GM18951 (cell line): ENCODE results near the gene PACRG.

ENCODE experiments used
- POLR2A ChIP-seq: IDR thresholded peaks from 4 replicates; pipeline ENCODE4 v1.6.1; 2011; ENCODE audit warnings: mild to moderate bottlenecking; ENCODE audit not compliant: insufficient read length, insufficient read depth; ENCODE audit errors: extremely low read depth
- in situ Hi-C: fragments of 300-500 bp; cut with MboI; formaldehyde crosslinking; loops from one replicate; pipeline ENCODE4 v1.12.0; 2022; ENCODE audit warnings: low sequenced_read_pairs, mixed read lengths, inconsistent platforms; ENCODE audit not compliant: unreplicated experiment

PACRG gene

DNA sequence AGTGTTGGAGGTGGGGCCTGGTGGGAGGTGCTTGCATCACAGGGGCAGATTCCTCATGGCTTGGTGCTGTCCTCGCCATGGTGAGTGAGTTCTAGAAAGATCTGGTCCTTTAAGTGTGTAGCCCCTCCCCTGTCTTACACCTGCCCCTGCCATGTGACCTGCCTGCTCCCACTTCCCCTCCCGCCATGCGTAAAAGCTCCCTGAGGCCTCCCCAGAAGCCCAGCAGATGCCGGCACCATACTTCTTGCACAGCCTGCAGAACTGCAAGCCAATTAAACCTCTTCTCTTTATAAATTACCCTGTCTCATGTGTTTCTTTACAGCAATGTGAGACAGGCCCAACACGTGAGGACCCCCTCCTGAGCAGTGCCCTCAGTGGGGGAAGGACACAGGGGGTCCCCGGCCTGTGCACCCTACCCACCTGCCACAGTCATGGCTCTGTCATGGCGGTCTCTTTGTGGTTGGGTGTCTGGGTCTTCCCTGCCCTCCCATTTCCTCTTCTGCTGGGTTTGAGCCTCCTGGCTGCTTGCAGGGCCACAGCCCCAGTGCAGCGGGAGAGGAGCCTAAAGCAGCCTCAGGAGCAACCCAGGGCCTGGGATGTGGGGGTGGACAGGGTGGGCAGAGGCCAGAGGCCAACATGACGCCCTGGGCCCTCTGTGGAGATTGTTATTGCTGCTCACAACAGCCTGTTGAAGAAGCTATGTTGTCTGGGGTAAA, 599.5 kb downstream of the PACRG start:
- no peak for TF ChIP-seq POLR2A
- in situ Hi-C loops: no loop called here

DNA sequence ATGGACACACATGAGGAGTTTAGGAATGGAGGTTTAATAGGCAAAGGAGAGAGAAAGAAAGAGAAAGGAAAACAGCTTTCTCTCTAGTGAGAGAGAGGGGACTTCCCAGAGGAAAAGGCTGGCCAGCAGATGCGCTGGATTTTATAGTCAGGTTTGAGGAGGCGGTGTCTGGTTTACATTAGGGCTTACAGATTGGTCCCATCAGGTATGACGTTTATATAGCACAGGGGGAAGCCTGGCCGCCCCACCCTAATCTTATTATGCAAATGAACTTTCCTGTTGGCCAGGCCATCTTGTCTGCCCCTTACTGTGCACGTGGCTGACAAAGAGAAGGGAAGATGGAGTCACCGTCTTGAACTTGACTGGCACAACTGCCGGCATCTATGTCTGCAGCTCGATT, 600.1 kb downstream of the PACRG start:
- in situ Hi-C loops: no loop called here
- TF ChIP-seq POLR2A: no peak

DNA sequence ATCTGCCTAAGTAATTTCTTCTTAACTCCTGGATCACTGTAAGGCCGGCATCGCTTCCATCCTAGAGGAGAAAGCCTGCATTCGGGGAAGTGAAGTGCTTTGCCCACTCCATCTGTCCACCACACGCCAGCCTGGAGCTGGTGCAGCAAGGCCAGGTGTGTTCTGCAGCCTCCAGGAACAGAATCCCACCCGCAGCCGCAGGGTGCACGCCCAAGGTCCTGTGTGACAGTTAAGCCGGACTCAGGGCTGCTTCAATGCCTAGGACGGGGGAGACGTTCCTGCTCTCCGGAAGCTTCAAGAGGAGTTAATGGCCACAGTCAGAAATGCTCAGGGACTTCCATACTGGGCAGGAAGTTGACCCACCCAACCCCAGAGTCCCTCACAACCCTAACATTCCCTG, 600.6 kb downstream of the PACRG start:
- in situ Hi-C loops: no loop called here
- no peak for TF ChIP-seq POLR2A

DNA sequence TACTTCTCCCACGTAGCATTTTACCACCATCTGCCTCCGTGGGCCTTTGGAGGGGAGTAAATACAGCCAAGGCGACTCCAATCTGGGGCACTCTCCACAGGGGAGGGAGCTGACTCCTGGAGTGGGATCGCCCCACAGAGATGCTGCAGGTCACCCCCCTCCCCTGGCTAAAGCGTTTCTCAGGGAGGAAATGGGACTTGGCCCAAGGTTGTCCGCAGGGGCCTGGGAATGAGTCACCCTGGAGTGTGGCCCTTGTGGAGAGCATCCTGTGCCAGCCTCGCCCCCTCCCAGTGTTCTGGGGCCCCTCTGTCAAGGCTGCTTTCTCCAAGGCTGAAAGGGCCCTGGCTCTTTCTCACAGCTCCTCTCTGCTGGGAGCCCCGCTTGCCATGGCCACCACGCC, 602.2 kb downstream of the PACRG start:
- TF ChIP-seq POLR2A: no peak
- in situ Hi-C loops: no loop called here

DNA sequence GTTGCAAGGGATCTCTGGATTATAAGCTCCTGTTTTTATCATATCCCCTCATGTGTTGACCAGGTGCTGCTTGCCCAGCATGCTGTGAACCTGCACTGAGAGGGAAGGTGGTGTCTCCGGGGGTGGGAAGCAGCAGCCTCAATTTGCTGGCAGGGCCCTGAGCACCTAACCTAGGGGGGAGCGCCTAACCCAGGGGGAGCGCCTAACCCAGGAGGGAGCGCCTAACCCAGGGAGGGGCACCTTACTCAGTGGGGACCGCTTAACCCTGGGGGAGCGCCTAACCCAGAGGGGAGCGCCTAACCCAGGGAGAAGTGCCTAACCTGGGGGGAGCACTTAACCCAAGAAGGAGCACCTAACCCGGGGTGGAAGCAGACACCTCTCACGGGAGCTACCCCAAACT, 603.5 kb downstream of the PACRG start:
- in situ Hi-C loops: no loop called here
- TF ChIP-seq POLR2A: no peak

DNA sequence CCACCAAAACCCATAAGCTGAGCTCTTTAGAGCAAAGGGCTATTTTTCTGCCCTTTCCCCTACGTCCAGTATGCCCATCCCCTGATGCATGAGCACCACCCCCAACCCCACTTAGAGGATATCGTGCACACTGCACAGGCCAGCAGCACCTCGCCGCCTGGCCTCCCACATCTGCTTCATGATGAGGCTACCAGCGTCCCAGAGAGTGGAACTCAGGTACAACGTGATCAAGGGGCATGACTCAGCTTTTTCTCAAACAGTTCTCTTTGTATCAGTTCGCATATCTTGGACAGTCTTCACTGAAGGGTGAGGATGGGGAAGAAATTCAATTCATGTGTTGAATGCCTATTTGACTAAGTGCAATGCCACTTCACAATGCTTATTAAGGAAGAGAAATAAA, 604.8 kb downstream of the PACRG start:
- no peak for TF ChIP-seq POLR2A
- in situ Hi-C loops: no loop called here

DNA sequence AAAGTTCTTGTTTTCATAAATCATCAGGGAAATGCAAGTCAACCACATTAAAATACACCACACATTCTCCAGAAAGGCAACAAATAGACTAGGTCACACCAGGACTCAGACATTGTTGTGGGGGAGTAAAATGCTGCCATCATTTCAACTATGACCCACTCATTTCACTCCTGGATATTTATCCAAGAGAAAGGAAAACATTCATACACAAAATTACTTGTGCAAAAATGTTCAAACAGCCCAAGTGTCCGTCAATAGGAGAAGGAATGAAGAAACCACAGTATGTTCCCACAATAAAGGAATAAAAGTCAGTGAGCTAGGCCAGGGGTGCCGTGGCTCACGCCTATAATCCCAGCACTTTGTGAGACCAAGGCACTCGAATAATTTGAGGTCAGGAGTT, 605.3 kb downstream of the PACRG start:
- TF ChIP-seq POLR2A: no peak
- in situ Hi-C loops: no loop called here

DNA sequence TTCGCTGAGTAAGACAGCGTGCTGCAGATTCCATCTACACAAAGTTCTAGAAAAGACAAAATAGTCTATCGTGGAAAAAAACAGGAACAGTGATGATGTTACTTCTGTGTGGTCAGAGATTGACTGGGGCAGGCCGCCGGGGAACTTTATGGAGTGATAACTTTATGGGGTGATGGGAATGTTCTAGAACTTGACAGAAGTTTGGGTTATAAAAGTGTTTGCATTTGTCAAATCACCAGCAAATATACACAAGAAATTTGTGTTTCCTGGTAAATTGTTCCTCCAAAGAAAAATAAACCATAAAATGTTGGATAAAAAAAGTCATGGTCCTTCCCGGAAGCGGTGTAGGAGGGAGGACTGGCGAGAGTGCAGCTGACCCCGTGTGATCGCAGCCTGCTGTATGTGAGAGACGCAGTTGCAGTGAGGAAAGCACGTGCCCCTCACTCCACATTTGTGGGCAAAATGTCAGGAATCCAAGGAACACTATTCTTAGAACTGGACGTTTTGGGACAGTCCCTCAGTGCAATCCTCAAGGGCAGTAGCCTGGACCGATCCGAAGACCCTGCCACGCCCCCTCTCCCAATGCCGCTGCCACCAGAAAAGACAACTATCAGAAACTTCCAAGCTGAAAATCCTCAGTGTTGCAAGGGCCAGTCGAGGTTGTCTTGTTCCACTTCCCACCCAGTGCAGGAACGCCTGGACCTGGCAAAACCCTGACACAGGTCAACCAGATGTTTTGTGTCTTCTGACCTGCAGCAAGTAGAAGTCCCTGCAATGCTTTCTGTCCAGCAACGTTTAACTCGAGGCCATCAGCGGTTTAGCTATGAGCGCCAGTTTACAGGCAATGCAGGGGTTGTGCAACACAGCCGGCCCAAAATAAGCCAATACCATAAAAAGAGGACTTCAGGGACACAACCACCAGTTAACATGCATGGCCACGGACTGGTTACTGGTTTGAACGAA, 606.2 kb downstream of the PACRG start:
- in situ Hi-C loops: no loop called here
- no peak for TF ChIP-seq POLR2A

DNA sequence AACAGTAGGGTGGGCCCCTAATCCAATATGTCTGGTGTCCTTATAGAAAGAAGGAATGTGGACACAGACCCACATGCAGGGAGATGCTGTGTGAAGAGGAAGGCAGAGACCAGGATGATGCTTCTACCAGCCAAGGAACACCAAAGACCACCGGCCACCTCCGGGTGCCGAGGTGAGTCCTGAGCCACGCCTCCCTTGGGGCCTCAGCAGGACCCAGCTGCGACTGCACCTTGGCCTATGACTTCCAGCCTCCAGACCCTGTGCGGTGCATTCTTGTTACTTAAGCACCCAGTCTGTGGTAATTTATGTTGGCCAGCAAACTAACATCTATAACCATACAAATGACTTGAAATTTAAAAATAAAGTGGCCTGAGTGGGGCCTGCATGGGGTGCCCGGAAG, 607.3 kb downstream of the PACRG start:
- TF ChIP-seq POLR2A: no peak
- in situ Hi-C loops: no loop called here

DNA sequence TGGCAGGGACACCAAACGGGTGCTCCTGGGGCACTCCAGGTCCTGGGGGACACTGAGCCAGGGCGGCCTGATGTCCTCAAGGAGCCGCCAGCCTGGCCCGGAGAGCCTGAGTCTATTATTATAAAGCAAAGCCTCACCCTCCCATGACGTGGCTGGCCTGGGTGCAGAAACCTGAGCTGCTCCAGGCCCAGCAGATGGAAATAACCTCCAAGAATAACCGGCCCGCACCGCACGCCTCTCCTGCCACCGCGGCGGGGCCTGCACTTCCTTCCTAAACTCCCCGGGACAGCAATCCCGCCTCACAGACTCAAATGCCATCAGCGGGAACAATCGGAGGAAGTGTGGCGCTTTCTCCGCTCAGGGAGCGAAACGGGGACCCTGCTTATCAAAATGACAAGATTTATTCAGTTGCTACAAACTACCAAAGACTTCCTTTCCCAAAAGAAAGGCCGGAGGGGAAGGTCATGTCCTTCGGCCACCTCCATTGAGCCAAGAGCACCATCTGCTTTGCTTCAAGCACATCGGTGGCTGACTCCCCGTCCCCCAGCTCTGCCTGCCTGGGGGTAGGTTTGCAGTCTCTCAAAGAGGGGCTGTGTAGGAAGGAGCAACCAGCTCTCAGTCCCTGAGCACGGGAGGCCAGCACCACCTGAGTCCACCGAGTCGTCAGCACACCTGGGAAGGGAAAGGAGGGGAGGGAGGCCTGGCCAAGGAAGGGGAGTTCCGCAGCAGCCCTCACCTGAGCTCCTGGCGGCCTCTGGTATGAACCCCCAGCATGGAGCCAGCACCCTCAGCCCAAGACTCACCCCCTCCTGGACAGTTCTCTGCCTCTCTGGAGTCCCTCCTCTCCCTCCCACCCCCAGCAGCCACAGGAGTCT, 608.1 kb downstream of the PACRG start:
- TF ChIP-seq POLR2A: no peak
- in situ Hi-C loops: no loop called here

DNA sequence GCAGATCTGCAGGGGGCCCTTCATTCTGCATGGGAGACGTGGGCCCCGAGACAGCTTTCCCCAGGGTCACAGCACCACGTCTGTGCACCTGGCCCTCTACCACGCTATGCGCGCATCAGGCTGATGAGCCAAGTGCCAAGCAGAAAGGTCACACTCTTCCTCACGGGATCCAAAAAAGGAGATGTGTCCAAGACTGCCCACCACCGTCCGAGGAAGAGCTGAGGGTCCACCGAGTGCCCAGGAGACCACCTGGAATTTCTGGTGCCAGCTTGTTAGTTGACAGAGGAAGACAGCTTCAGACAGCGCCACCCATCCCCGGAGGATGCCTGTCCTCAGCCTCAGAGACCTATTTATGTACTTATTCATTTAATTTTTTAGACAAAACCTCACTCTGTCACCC, 609.2 kb downstream of the PACRG start:
- in situ Hi-C loops: no loop called here
- no peak for TF ChIP-seq POLR2A

DNA sequence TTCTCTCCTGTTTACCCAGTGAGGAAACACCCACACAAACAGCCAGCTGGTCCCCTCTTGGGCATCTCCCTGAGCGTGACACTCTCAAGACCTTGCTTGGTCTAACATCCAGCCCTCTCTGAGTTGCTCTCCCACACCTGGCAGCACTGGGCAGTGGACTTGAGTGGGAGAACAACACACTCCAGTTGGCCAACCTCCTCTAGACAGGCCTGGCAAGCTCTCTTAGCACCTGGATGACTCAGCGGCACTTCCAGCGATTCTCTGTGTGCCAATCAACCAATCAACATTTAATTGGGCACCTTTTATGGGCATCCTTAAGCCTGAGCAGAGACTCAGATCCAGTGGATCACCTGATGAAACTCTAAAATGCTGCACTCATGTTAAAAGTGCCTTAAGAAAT, 610.2 kb downstream of the PACRG start:
- TF ChIP-seq POLR2A: no peak
- in situ Hi-C loops: no loop called here
